HG03064 (cell line): ENCODE measurements around the gene CREBL2.
"Not testable (repeated sequence)": the region's sequence is repeated elsewhere in the genome, so short reads cannot be mapped to it uniquely, and the experiment has no call there.

Source experiments
- ATAC-seq: cut with Tn5 transposase; IDR thresholded peaks from one replicate; pipeline ENCODE4 v1.9.1; 2021; ENCODE audit warnings: low read depth; ENCODE audit not compliant: unreplicated experiment

Gene CREBL2

GRCh38 chr12:12630850-12631249 lies 19.2 kb downstream of the CREBL2 start:
- ATAC-seq: no peak

GRCh38 chr12:12635651-12636050 lies 24.0 kb downstream of the CREBL2 start:
- no peak for ATAC-seq

GRCh38 chr12:12636641-12637040 lies 25.0 kb downstream of the CREBL2 start:
- ATAC-seq: no peak

- not testable (repeated sequence) for ATAC-seq
These were observed 28.3 kb downstream of the CREBL2 start for GRCh38 chr12:12639995-12640394.

GRCh38 chr12:12641650-12642049 lies 30.0 kb downstream of the CREBL2 start:
- ATAC-seq: no peak

GRCh38 chr12:12642916-12643315 lies 31.2 kb downstream of the CREBL2 start:
- no peak for ATAC-seq

- ATAC-seq: no peak
These were observed 33.8 kb downstream of the CREBL2 start for GRCh38 chr12:12645485-12645884.

- ATAC-seq: not testable (repeated sequence)
These were observed 34.3 kb downstream of the CREBL2 start for GRCh38 chr12:12645968-12646367.

GRCh38 chr12:12646483-12647072 lies 34.9 kb downstream of the CREBL2 start:
- ATAC-seq: no peak

- ATAC-seq: no peak
These were observed 36.6 kb downstream of the CREBL2 start for GRCh38 chr12:12648284-12648683.

GRCh38 chr12:12648951-12649650 lies 37.4 kb downstream of the CREBL2 start:
- no peak for ATAC-seq

GRCh38 chr12:12651752-12652151 lies 40.1 kb downstream of the CREBL2 start:
- no peak for ATAC-seq

GRCh38 chr12:12652704-12653103 lies 41.0 kb downstream of the CREBL2 start:
- ATAC-seq: not testable (repeated sequence)

- no peak for ATAC-seq
These were observed 42.2 kb downstream of the CREBL2 start for GRCh38 chr12:12653922-12654321.

- ATAC-seq: no peak
These were observed 43.2 kb downstream of the CREBL2 start for GRCh38 chr12:12654691-12655460.

- ATAC-seq: no peak
These were observed 48.5 kb downstream of the CREBL2 start for GRCh38 chr12:12660201-12660600.

GRCh38 chr12:12661086-12661856 lies 49.6 kb downstream of the CREBL2 start:
- ATAC-seq: no peak

GRCh38 chr12:12663644-12664294 lies 52.1 kb downstream of the CREBL2 start:
- no peak for ATAC-seq

GRCh38 chr12:12665194-12665593 lies 53.5 kb downstream of the CREBL2 start:
- no peak for ATAC-seq

- ATAC-seq: no peak
These were observed 56.3 kb downstream of the CREBL2 start for GRCh38 chr12:12668005-12668404.
